HepG2 (cell line): Measurements from ENCODE around the gene NRG3. TPM values are rescaled to one million over a fixed set of nuclear protein-coding genes. Genes with fewer than 3 reads are reported as not detected.

Experiments used
- ATAC-seq: fragments of 200-7000 bp; cut with Tn5 transposase; 3 replicates; pipeline ENCODE4 v1.9.1; 2020; ENCODE audit warnings: mild to moderate bottlenecking, moderate library complexity
- BruUV-seq: library from RNA; stranded (reverse); fragments of 400-500 nt; replicated peaks from 2 replicates; lab custom pipeline; 2021; lab: Mats Ljungman, UMichigan
- CTCF ChIA-PET: fragments of 300-600 bp; formaldehyde crosslinking; extraction: SDS; loops from one replicate; lab custom pipeline; 2021; ENCODE audit warnings: low total read pairs, inconsistent platforms, low intra/inter-chr PET ratio; lab: Yijun Ruan, JAX
- POLR2A ChIA-PET: fragments of 350-600 bp; sonication (Branson Sonifier 250); formaldehyde crosslinking; loops from one replicate; lab custom pipeline; 2020; ENCODE audit warnings: antibody characterized with exemption, inconsistent platforms; lab: Yijun Ruan, JAX
- DNase-seq: peaks from one replicate; pipeline ENCODE4 v3.0.0-alpha.2; 2015; ENCODE audit warnings: low spot score
- FAIRE-seq: peaks from 3 replicates; lab custom pipeline; 2011; peaks lifted over from hg19 to GRCh38; lab: Jason Lieb, UNC
- H2AFZ ChIP-seq: one replicate; pipeline ENCODE4 v1.6.1; 2011; ENCODE audit warnings: low read length, inconsistent platforms
- H3K27ac ChIP-seq: fragments of 300-600 bp; 3 replicates; pipeline ENCODE4 v1.8.0; 2011; ENCODE audit warnings: mixed run types, mild to moderate bottlenecking, mixed read lengths, low read length, inconsistent platforms; ENCODE audit not compliant: insufficient read depth; ENCODE audit errors: extremely low read length
- H3K27me3 ChIP-seq, 2 experiments: fragments of 200-600 bp in 1 of 2; 2 replicates in 1 of 2; 3 replicates in 1 of 2; pipeline versions ENCODE4 v1.6.0 to v1.8.0; 2011; ENCODE audit warnings: low read length in 2 of 2, mild to moderate bottlenecking in 2 of 2, moderate library complexity in 2 of 2, inconsistent platforms in 1 of 2; ENCODE audit not compliant: insufficient read depth in 2 of 2, control insufficient read depth in 1 of 2
- H3K36me3 ChIP-seq, 2 experiments: fragments of 200-600 bp in 1 of 2; replicated peaks in 1 of 2; 2 replicates in 1 of 2; 3 replicates in 1 of 2; pipeline versions ENCODE4 v1.5.1 to v1.8.0; 2011; ENCODE audit warnings: low read length in 2 of 2, inconsistent platforms in 1 of 2; ENCODE audit not compliant: insufficient read depth in 2 of 2, control insufficient read depth in 1 of 2
- H3K4me1 ChIP-seq: 2 replicates; pipeline ENCODE4 v1.5.1; 2012; ENCODE audit warnings: low read length, inconsistent platforms; ENCODE audit not compliant: insufficient read depth
- H3K4me2 ChIP-seq: 2 replicates; pipeline ENCODE4 v1.6.0; 2011; ENCODE audit warnings: low read depth, low read length, inconsistent platforms
- H3K4me3 ChIP-seq, 3 experiments: fragments of 200-600 bp in 1 of 3; sonication (generic), shearing (Covaris generic) in 1 of 3; replicated peaks in 1 of 3; 2 replicates each; pipeline ENCODE4 v1.5.1; 2011 to 2016; ENCODE audit warnings: low read length in 3 of 3, inconsistent platforms in 2 of 3, low read depth in 2 of 3, mild to moderate bottlenecking in 2 of 3, control low read depth in 1 of 3, mixed read lengths in 1 of 3; ENCODE audit not compliant: insufficient read depth in 1 of 3
- H3K79me2 ChIP-seq: one replicate; pipeline ENCODE4 v1.6.1; 2011; ENCODE audit warnings: low read length, inconsistent platforms; ENCODE audit not compliant: insufficient read depth
- H3K9ac ChIP-seq: 2 replicates; pipeline ENCODE4 v1.6.0; 2011; ENCODE audit warnings: mild to moderate bottlenecking, low read depth, low read length, inconsistent platforms; ENCODE audit not compliant: insufficient read depth
- H3K9me3 ChIP-seq: 2 replicates; pipeline ENCODE4 v1.5.1; 2012; ENCODE audit warnings: mild to moderate bottlenecking, low read length
- H4K20me1 ChIP-seq: 2 replicates; pipeline ENCODE4 v1.6.0; 2011; ENCODE audit warnings: inconsistent platforms, mild to moderate bottlenecking, low read length, moderate library complexity; ENCODE audit not compliant: insufficient read depth
- BCLAF1 ChIP-seq: fragments of 450-650 bp; IDR thresholded peaks from 2 replicates; pipeline ENCODE4 v1.6.1; 2017; ENCODE audit warnings: mild to moderate bottlenecking
- FOSL1 ChIP-seq: sonication (generic); formaldehyde crosslinking; IDR thresholded peaks from 2 replicates; pipeline ENCODE4 v1.9.0; 2021; ENCODE audit warnings: missing genetic modification reagents, borderline replicate concordance
- GTF2F1 ChIP-seq: fragments of 150-350 bp; IDR thresholded peaks from 2 replicates; pipeline ENCODE4 v1.6.1; 2014; ENCODE audit warnings: low read length
- MTA3 ChIP-seq: sonication (generic); formaldehyde crosslinking; IDR thresholded peaks from 2 replicates; pipeline ENCODE4 v1.4.0; 2020; ENCODE audit warnings: missing genetic modification reagents
- NRL ChIP-seq: sonication (generic); formaldehyde crosslinking; IDR thresholded peaks from 2 replicates; pipeline ENCODE4 v1.5.0; 2020; ENCODE audit warnings: missing genetic modification reagents, mild to moderate bottlenecking, moderate library complexity, borderline replicate concordance
- PHB2 ChIP-seq: fragments of 450-650 bp; IDR thresholded peaks from 2 replicates; pipeline ENCODE4 v1.6.1; 2018; ENCODE audit not compliant: partially characterized antibody
- RARA ChIP-seq: IDR thresholded peaks from 2 replicates; pipeline ENCODE4 v1.6.1; 2016; ENCODE audit warnings: missing genetic modification reagents, missing compliant biosample characterization
- ZEB1 ChIP-seq: IDR thresholded peaks from 2 replicates; pipeline ENCODE4 v1.6.1; 2012; ENCODE audit warnings: mild to moderate bottlenecking, low read depth, inconsistent platforms; ENCODE audit not compliant: insufficient replicate concordance
- ZSCAN29 ChIP-seq: sonication (generic); formaldehyde crosslinking; conservative IDR thresholded peaks from 2 replicates; pipeline ENCODE4 v1.4.0; 2020; ENCODE audit warnings: mild to moderate bottlenecking, missing genetic modification reagents
- WGBS: methylation state at CpG from one replicate; pipeline ENCODE4 v1.1.6; 2017; ENCODE audit warnings: low lambda C conversion rate; 5-methylcytosine and 5-hydroxymethylcytosine counted together
- in situ Hi-C: cut with HindIII; loops from 2 replicates; pipeline ENCODE4 v1.10.0; 2017; ENCODE audit warnings: low pct_unique_long_range_greater_than_20kb; ENCODE audit not compliant: extremely low pct_ligation_motif_present
- intact Hi-C: fragments of 100-400 bp; cut with micrococcal nuclease; formaldehyde crosslinking; loops from one replicate; pipeline ENCODE4 v1.10.0; 2022; ENCODE audit not compliant: unreplicated experiment
- polyA plus RNA-seq, 8 experiments: library from polyadenylated mRNA; depleted of rRNA in 3 of 8; stranded (reverse) in 7 of 8; unstranded in 1 of 8; fragments of >200 nt; fragmentation: Illumina TruSeq in 4 of 8; extraction: Trizol in 4 of 8; gene quantifications; 2 replicates each; pipeline versions ENCODE4 v1.2.1 to v1.2.3, GENCODE V29; 2011 to 2016; ENCODE audit warnings: low read depth in 4 of 8, missing spikeins in 1 of 8, mixed read lengths in 1 of 8; ENCODE audit not compliant: insufficient read depth in 1 of 8
- total RNA-seq, 5 experiments: library from RNA; depleted of rRNA; stranded (reverse); fragments of >200 nt; fragmentation: Illumina TruSeq; extraction: Trizol; gene quantifications; 2 replicates each; pipeline ENCODE4 v1.2.3, GENCODE V29; 2016; ENCODE audit warnings: low read depth in 1 of 5

Gene NRG3
- total and polyA plus RNA-seq, 2 of the 13 experiments (the other 11 are each of a cell fraction or from before 2014, with no cell fraction given): not detected

GRCh38 chr10:82208726-82209125 lies 333.7 kb downstream of the NRG3 start:
- FAIRE-seq: no peak
- TF ChIP-seq MTA3: no peak
- no peak for TF ChIP-seq RARA (CRISPR knock-in tag)
- no peak for TF ChIP-seq PHB2
- no peak for TF ChIP-seq BCLAF1
- TF ChIP-seq FOSL1 (CRISPR knock-in tag): no peak
- no peak for TF ChIP-seq GTF2F1
- no peak for TF ChIP-seq ZSCAN29
- TF ChIP-seq NRL (CRISPR knock-in tag): no peak
- no peak for TF ChIP-seq ZEB1
- Histone ChIP-seq H2AFZ (no peak overlapping the region), H3K9ac (no peak overlapping the region), H3K27ac (no peak overlapping the region), H3K4me2 (no peak overlapping the region), H3K27me3 (no peaks in the 10 kb centered on the region), H4K20me1 (no peaks in the 10 kb centered on the region), H3K4me3 (no peak overlapping the region), H3K36me3 (no peaks in the 10 kb centered on the region), H3K79me2 (no peaks in the 10 kb centered on the region), H3K9me3 (peaks cover 90% of the 10 kb centered on the region), H3K4me1 (no peaks in the 10 kb centered on the region)
- WGBS: 47% methylated on average over 2 of the region's 2 CpGs
- ATAC-seq: no peak
- in situ Hi-C loops: no loop called here
- no TSS peak for BruUV-seq
- no peak for DNase-seq
- intact Hi-C loops: no loop called here
- ChIA-PET POLR2A (no interaction called here), CTCF (no interaction called here)
